ENCODE results near the gene POGZ. TPM values are rescaled to one million over a fixed set of nuclear protein-coding genes. Genes with fewer than 3 reads are reported as not detected.
"Not testable (repeated sequence)": the region's sequence is repeated elsewhere in the genome, so short reads cannot be mapped to it uniquely, and the experiment has no call there.

Gene POGZ
- polyA plus RNA-seq, 4 donors = 82.2 to 128 (median 104) TPM

GRCh38 chr1:151477066-151477465 is 17.8 kb upstream of the POGZ start:
- DNase-seq (ENCODE audit: low read depth in 4 of 4, low spot score in 3 of 4) = no peak

GRCh38 chr1:151476083-151476482 is 16.8 kb upstream of the POGZ start:
- DNase-seq (ENCODE audit: low read depth in 4 of 4, low spot score in 3 of 4) = no peak

- DNase-seq (ENCODE audit: low read depth in 4 of 4, low spot score in 3 of 4) = no peak
Measured at GRCh38 chr1:151475175-151475574, 15.9 kb upstream of the POGZ start.

GRCh38 chr1:151474745-151475144 is 15.5 kb upstream of the POGZ start:
- DNase-seq (ENCODE audit: low read depth in 4 of 4, low spot score in 3 of 4) = no peak

GRCh38 chr1:151472856-151473731 is 13.8 kb upstream of the POGZ start:
- peak; percentile 57 to 73 (median 68) for DNase-seq (ENCODE audit: low read depth in 4 of 4, low spot score in 3 of 4)

- DNase-seq (ENCODE audit: low read depth in 4 of 4, low spot score in 3 of 4) = no peak
Measured at GRCh38 chr1:151465026-151465425, 5.7 kb upstream of the POGZ start.

GRCh38 chr1:151461694-151462093 is 2.4 kb upstream of the POGZ start:
- no peak for DNase-seq (ENCODE audit: low read depth in 4 of 4, low spot score in 3 of 4)

- peak in 3 of 4 donors; percentile 31 to 44 (median 44) for DNase-seq (ENCODE audit: low read depth in 4 of 4, low spot score in 3 of 4)
Measured at GRCh38 chr1:151458802-151459330, 428 bp downstream of the POGZ start.

- DNase-seq (ENCODE audit: low read depth in 4 of 4, low spot score in 3 of 4) = peak; percentile 60 to 70 (median 65)
Measured at GRCh38 chr1:151457911-151458801, 1.1 kb downstream of the POGZ start.

- DNase-seq (ENCODE audit: low read depth in 4 of 4, low spot score in 3 of 4) = no peak
Measured at GRCh38 chr1:151455966-151456365, 3.3 kb downstream of the POGZ start.

GRCh38 chr1:151455231-151455630 is 4.1 kb downstream of the POGZ start:
- no peak for DNase-seq (ENCODE audit: low read depth in 4 of 4, low spot score in 3 of 4)

- no peak for DNase-seq (ENCODE audit: low read depth in 4 of 4, low spot score in 3 of 4)
Measured at GRCh38 chr1:151447696-151448095, 11.6 kb downstream of the POGZ start.

- no peak for DNase-seq (ENCODE audit: low read depth in 4 of 4, low spot score in 3 of 4)
Measured at GRCh38 chr1:151444783-151445177, 14.5 kb downstream of the POGZ start.

- peak; percentile 30 to 54 (median 32) for DNase-seq (ENCODE audit: low read depth in 4 of 4, low spot score in 3 of 4)
Measured at GRCh38 chr1:151443846-151444782, 15.2 kb downstream of the POGZ start.

- not testable (repeated sequence) for DNase-seq (ENCODE audit: low read depth in 4 of 4, low spot score in 3 of 4)
Measured at GRCh38 chr1:151437396-151437795, 21.9 kb downstream of the POGZ start.

- DNase-seq (ENCODE audit: low read depth in 4 of 4, low spot score in 3 of 4) = no peak
Measured at GRCh38 chr1:151436985-151437384, 22.3 kb downstream of the POGZ start.

GRCh38 chr1:151435174-151435573 is 24.1 kb downstream of the POGZ start:
- no peak for DNase-seq (ENCODE audit: low read depth in 4 of 4, low spot score in 3 of 4)

GRCh38 chr1:151433827-151434226 is 25.5 kb downstream of the POGZ start:
- not testable (repeated sequence) for DNase-seq (ENCODE audit: low read depth in 4 of 4, low spot score in 3 of 4)

GRCh38 chr1:151428068-151428467 is 31.2 kb downstream of the POGZ start:
- DNase-seq (ENCODE audit: low read depth in 4 of 4, low spot score in 3 of 4) = no peak

GRCh38 chr1:151425103-151425502 is 34.2 kb downstream of the POGZ start:
- no peak for DNase-seq (ENCODE audit: low read depth in 4 of 4, low spot score in 3 of 4)

Data from right renal pelvis (tissue), 4 donors.